GM19468 (cell line): Measurements from ENCODE around the gene RTN4R.

Experiments
- ATAC-seq: cut with Tn5 transposase; IDR thresholded peaks from one replicate; pipeline ENCODE4 v1.9.1; 2021; ENCODE audit warnings: mild to moderate bottlenecking, moderate library complexity, moderate number of reproducible peaks; ENCODE audit not compliant: unreplicated experiment; ENCODE audit errors: extremely low read depth

RTN4R gene

GRCh38 chr22:20244691-20245576 is 23.2 kb downstream of the RTN4R start:
- no peak for ATAC-seq

- no peak for ATAC-seq
Observed at GRCh38 chr22:20244250-20244648, 23.9 kb downstream of the RTN4R start.

- no peak for ATAC-seq
Observed at GRCh38 chr22:20243537-20244249, 24.4 kb downstream of the RTN4R start.

GRCh38 chr22:20243176-20243536 is 25.0 kb downstream of the RTN4R start:
- ATAC-seq: no peak

- no peak for ATAC-seq
Observed at GRCh38 chr22:20242393-20243175, 25.5 kb downstream of the RTN4R start.

GRCh38 chr22:20241579-20242392 is 26.3 kb downstream of the RTN4R start:
- no peak for ATAC-seq

- ATAC-seq: no peak
Observed at GRCh38 chr22:20240900-20241299, 27.2 kb downstream of the RTN4R start.

- no peak for ATAC-seq
Observed at GRCh38 chr22:20240447-20240764, 27.7 kb downstream of the RTN4R start.

- ATAC-seq: no peak
Observed at GRCh38 chr22:20239676-20240446, 28.3 kb downstream of the RTN4R start.

GRCh38 chr22:20238901-20239675 is 29.0 kb downstream of the RTN4R start:
- no peak for ATAC-seq

GRCh38 chr22:20238536-20238900 is 29.6 kb downstream of the RTN4R start:
- ATAC-seq: no peak

- ATAC-seq: no peak
Observed at GRCh38 chr22:20237480-20238440, 30.4 kb downstream of the RTN4R start.

GRCh38 chr22:20236052-20236717 is 31.9 kb downstream of the RTN4R start:
- ATAC-seq: no peak

GRCh38 chr22:20235389-20235991 is 32.6 kb downstream of the RTN4R start:
- ATAC-seq: no peak

- ATAC-seq: no peak
Observed at GRCh38 chr22:20234760-20235388, 33.2 kb downstream of the RTN4R start.

- ATAC-seq: no peak
Observed at GRCh38 chr22:20234314-20234682, 33.8 kb downstream of the RTN4R start.
